ENCODE measurements around the gene CA12. TPM values are rescaled to one million over a fixed set of nuclear protein-coding genes. Genes with fewer than 3 reads are reported as not detected.

CA12 gene
- total and polyA plus RNA-seq, 9 donors: 0.16 to 10.5 (median 3.5) TPM; not detected in 1

DNA sequence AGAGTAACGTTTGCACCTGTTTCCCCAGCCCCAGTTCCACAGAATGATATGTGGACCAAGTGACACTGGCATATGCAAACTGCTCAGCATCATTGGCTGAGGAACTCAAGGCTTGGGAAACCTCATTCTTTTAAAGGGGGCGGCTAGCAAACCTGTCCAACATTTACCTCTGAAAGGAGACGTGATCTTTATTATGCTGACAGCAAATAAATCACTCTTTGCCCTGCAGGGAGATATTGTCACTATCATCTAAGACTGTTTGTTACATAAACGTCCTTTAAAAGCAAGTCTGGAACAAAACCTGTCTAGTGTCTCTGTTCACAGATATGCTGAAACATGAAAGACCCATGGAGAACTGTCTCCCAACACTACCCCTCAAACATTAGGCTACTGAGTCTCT lies 21.5 kb downstream of the CA12 start:
- H3K36me3 ChIP-seq: no peaks in the 10 kb centered on the region
- WGBS, 3 donors: 79 to 89% (median 80%) methylated on average over 4 of the region's 4 CpGs
- TF ChIP-seq CTCF (IDR thresholded peaks at IDR 0.05) (no peak), POLR2A (IDR thresholded peaks at IDR 0.05) (no peak), EP300 (IDR thresholded peaks at IDR 0.05) (no peak)
- H3K9me3 ChIP-seq: no peaks in the 10 kb centered on the region
- H3K4me1 ChIP-seq (ENCODE audit: insufficient read depth): no peaks in the 10 kb centered on the region
- intact Hi-C loops (cut with DNase I): no loop called here
- H3K4me3 ChIP-seq: no peak overlapping the region
- no peaks in the 10 kb centered on the region for H3K27me3 ChIP-seq
- DNase-seq: no peak
- H3K27ac ChIP-seq: no peak overlapping the region

GRCh38 chr15:63358241-63359029 lies 23.2 kb downstream of the CA12 start:
- Histone ChIP-seq H3K27ac (no peak overlapping the region), H3K9me3 (no peaks in the 10 kb centered on the region), H3K4me1 (ENCODE audit: insufficient read depth) (no peaks in the 10 kb centered on the region), H3K4me3 (no peak overlapping the region), H3K36me3 (no peaks in the 10 kb centered on the region), H3K27me3 (no peaks in the 10 kb centered on the region)
- no peak for TF ChIP-seq EP300 (IDR thresholded peaks at IDR 0.05)
- intact Hi-C loops (cut with DNase I): no loop called here
- no peak for DNase-seq
- 68 to 72% (median 69%) methylated on average over 15 of the region's 15 CpGs for WGBS, 3 donors

- no peaks in the 10 kb centered on the region for H3K27me3 ChIP-seq
- no peak for TF ChIP-seq EP300 (IDR thresholded peaks at IDR 0.05)
- no peak for TF ChIP-seq POLR2A (IDR thresholded peaks at IDR 0.05)
- TF ChIP-seq CTCF (IDR thresholded peaks at IDR 0.05): no peak
- no peaks in the 10 kb centered on the region for H3K36me3 ChIP-seq
- no peaks in the 10 kb centered on the region for H3K4me1 ChIP-seq (ENCODE audit: insufficient read depth)
- no peak overlapping the region for H3K27ac ChIP-seq
- whole genome bisulfite sequencing, 3 donors: 76 to 81% (median 77%) methylated on average over 3 of the region's 3 CpGs
- intact Hi-C loops (cut with DNase I): no loop called here
- H3K9me3 ChIP-seq: no peaks in the 10 kb centered on the region
- no peak for DNase-seq
- no peak overlapping the region for H3K4me3 ChIP-seq
Observed at GRCh38 chr15:63357731-63358130, 23.9 kb downstream of the CA12 start.

DNA sequence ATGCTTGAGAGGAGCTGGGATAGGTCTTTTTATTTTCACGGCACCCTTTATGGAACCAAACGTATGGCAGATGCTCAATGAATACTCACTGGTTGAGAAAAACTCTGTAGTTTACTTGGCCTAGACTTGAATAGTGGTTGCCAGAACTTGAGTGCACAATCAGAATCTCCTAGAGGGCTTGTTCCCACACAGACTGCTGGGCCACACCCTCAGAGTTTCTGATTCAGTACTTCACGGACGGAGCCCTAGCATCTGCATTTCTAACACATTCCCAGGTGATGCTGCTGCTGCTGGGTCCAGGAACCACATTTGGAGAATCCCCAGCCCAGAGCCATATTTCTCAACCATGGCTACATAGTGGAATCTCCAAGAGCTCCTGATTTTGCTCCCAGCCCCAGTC lies 24.6 kb downstream of the CA12 start:
- intact Hi-C loops (cut with DNase I): no loop called here
- 73 to 95% (median 81%) methylated on average over 4 of the region's 4 CpGs for WGBS, 3 donors

More for the DNA sequence above, 24.6 kb downstream of the CA12 start:
- Histone ChIP-seq H3K27me3 (no peaks in the 10 kb centered on the region), H3K27ac (no peak overlapping the region), H3K4me1 (ENCODE audit: insufficient read depth) (no peaks in the 10 kb centered on the region), H3K4me3 (no peak overlapping the region), H3K36me3 (no peaks in the 10 kb centered on the region), H3K9me3 (no peaks in the 10 kb centered on the region)
- TF ChIP-seq CTCF (IDR thresholded peaks at IDR 0.05) (no peak), POLR2A (IDR thresholded peaks at IDR 0.05) (no peak), EP300 (IDR thresholded peaks at IDR 0.05) (no peak)
- DNase-seq: no peak

Measured in ovary (tissue), 9 donors.